HG03103 (cell line): ENCODE data around the gene PLPPR3.

ENCODE experiments used
- ATAC-seq: cut with Tn5 transposase; IDR thresholded peaks from one replicate; pipeline ENCODE4 v1.9.1; 2021; ENCODE audit warnings: low read depth; ENCODE audit not compliant: unreplicated experiment

Gene PLPPR3

GRCh38 chr19:821825-822503, at the start of gene PLPPR3:
Gene PLPPR3 (minus strand): TSS chr19:821955. CDS start chr19:821559, 396 bp downstream.
- ATAC-seq: no peak

GRCh38 chr19:870963-871401, 49.2 kb upstream of the PLPPR3 start:
- ATAC-seq: no peak

- ATAC-seq: no peak
These were observed 48.6 kb upstream of the PLPPR3 start for GRCh38 chr19:870314-870713.

GRCh38 chr19:869245-870177, 47.8 kb upstream of the PLPPR3 start:
- no peak for ATAC-seq

- ATAC-seq: no peak
These were observed 46.9 kb upstream of the PLPPR3 start for GRCh38 chr19:868458-869244.

GRCh38 chr19:867855-868457, 46.2 kb upstream of the PLPPR3 start:
- ATAC-seq: no peak

GRCh38 chr19:867301-867793, 45.6 kb upstream of the PLPPR3 start:
- ATAC-seq: no peak

- no peak for ATAC-seq
These were observed 45.1 kb upstream of the PLPPR3 start for GRCh38 chr19:866769-867300.

GRCh38 chr19:863315-863620, 41.5 kb upstream of the PLPPR3 start:
- no peak for ATAC-seq

- no peak for ATAC-seq
These were observed 41.0 kb upstream of the PLPPR3 start for GRCh38 chr19:862581-863314.

- ATAC-seq: no peak
These were observed 40.2 kb upstream of the PLPPR3 start for GRCh38 chr19:861756-862580.

- ATAC-seq: no peak
These were observed 39.5 kb upstream of the PLPPR3 start for GRCh38 chr19:861141-861755.

GRCh38 chr19:858868-859843, 37.4 kb upstream of the PLPPR3 start, which contains the start of gene CFD:
Gene CFD (plus strand): TSS chr19:859664. CDS start chr19:859690, 26 bp downstream.
- ATAC-seq: no peak

- no peak for ATAC-seq
These were observed 36.5 kb upstream of the PLPPR3 start for GRCh38 chr19:858284-858683.

- ATAC-seq: no peak
These were observed 33.9 kb upstream of the PLPPR3 start for GRCh38 chr19:855566-856120.

GRCh38 chr19:855142-855541, 33.4 kb upstream of the PLPPR3 start:
- ATAC-seq: no peak

- no peak for ATAC-seq
These were observed 32.8 kb upstream of the PLPPR3 start for GRCh38 chr19:854549-854948.
